ENCODE data around the gene CUL4A.

GRCh38 chr13:113162783-113163685 is 46.4 kb upstream of the CUL4A start:
- TF ChIP-seq EP300 (IDR thresholded peaks at IDR 0.05), result no peak
- no peak for TF ChIP-seq CTCF (IDR thresholded peaks at IDR 0.05)

All from upper lobe of left lung (tissue), 4 donors.